ENCODE measurements around the gene DCD.

DCD gene

GRCh38 chr12:54605138-54605970 lies 42.8 kb downstream of the DCD start:
- FAIRE-seq, result no peak

DNA sequence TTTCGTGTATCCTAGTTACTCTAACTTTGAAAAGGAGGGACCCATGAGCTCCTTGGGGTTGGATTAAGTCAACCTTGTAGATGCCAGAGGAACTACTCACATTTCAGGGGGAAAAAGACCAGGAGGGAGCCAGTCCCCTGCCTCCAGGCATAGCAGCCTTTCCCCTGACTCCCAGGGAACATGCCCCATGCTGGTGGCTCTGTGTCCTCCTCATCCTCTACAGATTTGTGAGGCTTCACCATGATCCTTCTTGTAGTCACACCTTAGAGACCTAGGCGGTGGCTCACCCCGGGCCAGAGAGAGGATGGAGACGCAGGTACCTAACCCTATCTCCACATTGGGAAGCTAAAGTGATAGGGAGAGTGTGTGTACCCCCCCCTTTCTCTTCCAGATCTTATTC lies 43.7 kb downstream of the DCD start:
- FAIRE-seq, result no peak

GRCh38 chr12:54603872-54604271 lies 44.3 kb downstream of the DCD start:
- FAIRE-seq, result no peak

DNA sequence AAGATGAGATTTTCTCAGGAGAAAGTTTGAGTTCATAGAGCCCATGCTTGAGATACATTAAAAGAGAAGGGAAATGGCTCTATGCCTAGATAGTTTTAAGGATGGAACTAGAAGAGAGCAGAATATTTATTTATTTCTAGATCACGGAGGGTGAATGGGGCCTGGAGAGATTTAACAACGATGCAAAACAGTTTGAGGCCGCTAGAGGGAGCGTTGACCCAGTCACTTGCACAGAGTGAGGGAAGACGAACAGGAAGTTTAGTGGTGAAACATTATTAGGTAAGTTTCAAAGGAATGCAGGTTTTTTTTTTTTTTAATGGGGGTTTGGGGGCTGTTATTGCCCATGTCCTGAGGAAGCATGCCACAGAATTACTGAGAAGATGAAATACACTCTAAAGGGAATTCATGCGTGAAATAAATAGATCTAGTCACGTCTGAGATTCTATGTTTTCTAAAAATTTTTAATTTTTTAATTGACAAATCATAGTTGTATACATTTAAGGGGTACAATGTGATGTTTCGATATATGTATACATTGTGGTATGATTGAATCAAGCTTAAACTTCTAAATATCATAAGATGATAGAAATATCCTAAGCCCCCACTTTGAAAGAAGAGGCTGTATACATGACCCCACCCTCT lies 44.9 kb downstream of the DCD start:
- no peak for FAIRE-seq

DNA sequence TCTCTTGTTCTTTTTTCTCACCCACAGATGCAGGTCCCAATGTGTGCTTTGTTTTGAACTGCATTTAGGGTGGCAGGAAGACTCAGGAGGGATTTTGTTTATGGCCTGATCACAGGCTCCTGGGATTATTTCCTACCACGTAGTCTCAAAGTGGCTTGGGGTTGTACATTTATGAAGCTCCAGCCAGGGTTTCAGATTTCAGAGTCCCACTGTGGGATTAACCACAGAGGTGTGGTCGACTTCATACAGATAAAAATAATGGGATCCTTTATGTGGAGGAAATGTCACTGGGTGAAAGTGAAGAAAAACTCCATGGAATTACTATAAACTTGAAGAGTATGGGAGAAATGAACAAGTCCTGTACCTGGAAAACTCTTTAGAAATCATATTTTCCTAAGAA lies 45.5 kb downstream of the DCD start:
- no peak for FAIRE-seq

GRCh38 chr12:54601841-54602240 lies 46.3 kb downstream of the DCD start:
- no peak for FAIRE-seq

- no peak for FAIRE-seq
Observed at GRCh38 chr12:54598970-54599369, 49.2 kb downstream of the DCD start.

GRCh38 chr12:54596526-54596946 lies 51.6 kb downstream of the DCD start:
- FAIRE-seq, result no peak

GRCh38 chr12:54595471-54595870 lies 52.7 kb downstream of the DCD start:
- FAIRE-seq, result no peak
